H1 (cell line): ENCODE measurements around the gene CABP1.

ENCODE experiments used
- CHD1 ChIP-seq: IDR thresholded peaks from 2 replicates; pipeline ENCODE4 v1.6.1; 2012; ENCODE audit warnings: low read depth, low read length, improper control_type of control experiment
- CHD2 ChIP-seq: IDR thresholded peaks from 2 replicates; pipeline ENCODE4 v1.6.1; 2012; ENCODE audit warnings: low read length, improper control_type of control experiment
- CREB1 ChIP-seq: IDR thresholded peaks from 2 replicates; pipeline ENCODE4 v1.6.1; 2012; ENCODE audit warnings: inconsistent platforms
- TF ChIP-seq, protein P1 (sequence below): IDR thresholded peaks from 2 replicates; pipeline ENCODE4 v1.6.1; 2011; ENCODE audit warnings: low read length, improper control_type of control experiment
- TF ChIP-seq, protein P2 (sequence below), 3 experiments: IDR thresholded peaks; 1 replicate in 2 of 3; 2 replicates in 1 of 3; pipeline versions ENCODE4 v1.5.1 to v1.6.1; 2011; ENCODE audit warnings: low read length in 3 of 3, mild to moderate bottlenecking in 3 of 3, inconsistent platforms in 2 of 3, low read depth in 1 of 3, moderate library complexity in 1 of 3; ENCODE audit not compliant: insufficient read depth in 1 of 3; ENCODE audit errors: control extremely low read depth in 1 of 3

DNA sequence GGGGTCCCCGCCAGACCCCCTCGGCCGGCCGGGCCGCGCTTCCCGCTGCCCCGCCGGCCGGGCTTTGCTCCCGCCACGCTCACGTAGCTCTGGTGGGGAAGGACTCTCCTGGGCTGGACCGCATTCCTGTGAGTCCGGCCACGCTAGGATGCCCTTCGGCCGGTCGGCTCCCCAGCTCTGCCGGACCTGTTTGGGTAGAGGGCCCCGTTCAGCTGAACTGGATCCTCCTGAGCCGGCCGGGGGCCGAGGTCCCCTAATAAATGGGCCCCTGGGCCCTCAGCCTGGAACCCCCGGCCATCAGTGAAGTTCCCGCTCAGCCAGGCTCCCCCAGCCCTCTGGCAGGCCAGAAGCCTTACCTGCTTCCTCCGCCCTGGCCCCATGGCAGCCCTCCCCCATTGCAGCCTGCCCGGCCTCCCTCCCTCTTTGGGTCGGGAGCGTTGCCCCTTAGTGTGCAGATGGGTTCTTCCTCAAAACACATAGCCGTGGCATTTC is 70.4 kb downstream of the CABP1 start:
- TF ChIP-seq CHD2 (no peak), CREB1 (no peak), CHD1 (no peak)
- TF ChIP-seq, protein P1, sequence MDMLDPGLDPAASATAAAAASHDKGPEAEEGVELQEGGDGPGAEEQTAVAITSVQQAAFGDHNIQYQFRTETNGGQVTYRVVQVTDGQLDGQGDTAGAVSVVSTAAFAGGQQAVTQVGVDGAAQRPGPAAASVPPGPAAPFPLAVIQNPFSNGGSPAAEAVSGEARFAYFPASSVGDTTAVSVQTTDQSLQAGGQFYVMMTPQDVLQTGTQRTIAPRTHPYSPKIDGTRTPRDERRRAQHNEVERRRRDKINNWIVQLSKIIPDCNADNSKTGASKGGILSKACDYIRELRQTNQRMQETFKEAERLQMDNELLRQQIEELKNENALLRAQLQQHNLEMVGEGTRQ = no peak
- TF ChIP-seq, protein P2, sequence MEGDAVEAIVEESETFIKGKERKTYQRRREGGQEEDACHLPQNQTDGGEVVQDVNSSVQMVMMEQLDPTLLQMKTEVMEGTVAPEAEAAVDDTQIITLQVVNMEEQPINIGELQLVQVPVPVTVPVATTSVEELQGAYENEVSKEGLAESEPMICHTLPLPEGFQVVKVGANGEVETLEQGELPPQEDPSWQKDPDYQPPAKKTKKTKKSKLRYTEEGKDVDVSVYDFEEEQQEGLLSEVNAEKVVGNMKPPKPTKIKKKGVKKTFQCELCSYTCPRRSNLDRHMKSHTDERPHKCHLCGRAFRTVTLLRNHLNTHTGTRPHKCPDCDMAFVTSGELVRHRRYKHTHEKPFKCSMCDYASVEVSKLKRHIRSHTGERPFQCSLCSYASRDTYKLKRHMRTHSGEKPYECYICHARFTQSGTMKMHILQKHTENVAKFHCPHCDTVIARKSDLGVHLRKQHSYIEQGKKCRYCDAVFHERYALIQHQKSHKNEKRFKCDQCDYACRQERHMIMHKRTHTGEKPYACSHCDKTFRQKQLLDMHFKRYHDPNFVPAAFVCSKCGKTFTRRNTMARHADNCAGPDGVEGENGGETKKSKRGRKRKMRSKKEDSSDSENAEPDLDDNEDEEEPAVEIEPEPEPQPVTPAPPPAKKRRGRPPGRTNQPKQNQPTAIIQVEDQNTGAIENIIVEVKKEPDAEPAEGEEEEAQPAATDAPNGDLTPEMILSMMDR (IDR thresholded peaks at IDR 0.05; ENCODE audit: control extremely low read depth in 1 of 3, insufficient read depth in 1 of 3, low read depth in 1 of 3, low read length in 3 of 3) = no peak
